ENCODE results near the gene RNF39. TPM values are rescaled to one million over a fixed set of nuclear protein-coding genes. Genes with fewer than 3 reads are reported as not detected.

RNF39 gene
- total and polyA plus RNA-seq, 2 donors (not counting 3 experiments of a cell fraction or from before 2014, with no cell fraction given): not detected

DNA sequence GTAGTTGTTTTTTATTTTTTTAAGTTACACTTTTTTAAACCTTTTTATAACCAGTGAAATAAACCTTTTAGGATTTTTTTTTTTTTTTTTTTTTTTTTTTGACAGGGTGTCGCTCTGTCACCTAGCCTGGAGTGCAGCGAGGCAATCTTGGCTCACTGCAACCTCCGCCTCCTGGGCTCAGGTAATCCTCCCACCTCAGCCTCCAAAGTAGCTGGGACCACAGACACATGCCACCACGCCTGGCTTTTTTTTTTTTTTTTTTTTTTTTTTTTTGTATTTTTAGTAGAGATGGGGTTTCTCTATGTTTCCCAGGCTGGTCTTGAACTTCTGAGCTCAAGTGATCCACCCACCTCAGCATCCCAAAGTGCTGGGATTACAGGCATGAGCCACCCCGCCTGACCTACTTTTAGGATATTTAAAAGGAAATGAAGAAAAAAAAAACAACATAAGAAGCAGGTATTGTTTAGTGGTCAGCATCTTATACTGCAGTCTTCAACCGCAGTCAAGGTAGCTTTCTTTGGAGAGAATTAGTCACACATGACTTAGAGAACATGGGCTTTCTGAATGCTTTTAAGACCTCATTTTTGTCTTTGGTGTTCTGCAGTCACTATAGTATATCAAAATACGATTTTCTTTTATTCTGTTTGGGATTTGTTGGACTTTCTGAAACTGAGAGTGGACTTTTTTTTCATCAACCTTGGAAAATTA is 12.9 kb downstream of the RNF39 start:
- H3K27ac ChIP-seq (ENCODE audit: insufficient read depth, low read depth, low read length): no peak overlapping the region
- no peaks in the 10 kb centered on the region for H3K9me3 ChIP-seq (replicated peaks; ENCODE audit: control insufficient read depth, insufficient read depth, low read length)
- no TSS peak for BruUV-seq (replicated peaks)
- H2AFZ ChIP-seq (ENCODE audit: low read depth, low read length): no peak overlapping the region
- H3K79me2 ChIP-seq (ENCODE audit: control insufficient read depth, insufficient read depth, low read length): peaks cover 19% of the 10 kb centered on the region
- ChIA-PET CTCF (no interaction called here), POLR2A (no interaction called here)
- intact Hi-C loops (cut with micrococcal nuclease): no loop called here
- dilution Hi-C loops (cut with MboI; ENCODE audit: extremely low pct_ligation_motif_present, low sequenced_read_pairs): no loop called here
- DNase-seq (ENCODE audit: low read depth, low spot score) (no peak), FAIRE-seq (no peak)
- no peak overlapping the region for H3K9ac ChIP-seq (replicated peaks; ENCODE audit: extremely low read depth, insufficient read depth, low read length)
- peaks cover 26% of the 10 kb centered on the region for H3K4me1 ChIP-seq (ENCODE audit: control insufficient read depth, extremely low read depth, insufficient read depth, low read length)
- no peaks in the 10 kb centered on the region for H3K27me3 ChIP-seq (ENCODE audit: control insufficient read depth in 2 of 2, insufficient read depth in 2 of 2, low read length in 2 of 2)
- no peaks in the 10 kb centered on the region for H3K9me1 ChIP-seq (replicated peaks; ENCODE audit: control insufficient read depth, extremely low read depth, insufficient read depth, low read length)
- no peaks in the 10 kb centered on the region for H4K20me1 ChIP-seq (replicated peaks; ENCODE audit: control insufficient read depth, extremely low read depth, insufficient read depth, low read length)
- H3K36me3 ChIP-seq (ENCODE audit: control insufficient read depth in 2 of 2, extremely low read depth in 1 of 2, insufficient read depth in 2 of 2, low read length in 2 of 2): no peaks in the 10 kb centered on the region
- peak overlapping the region; percentile 82 for H3K4me2 ChIP-seq (ENCODE audit: insufficient read depth, low read length)
- TF ChIP-seq EZH2 (IDR thresholded peaks at IDR 0.05; ENCODE audit: borderline replicate concordance, low read depth, low read length, severe bottlenecking): no peak
- no peak for TF ChIP-seq CTCF (IDR thresholded peaks at IDR 0.05; ENCODE audit: extremely low read depth in 1 of 2, insufficient read depth in 1 of 2, low read depth in 1 of 2, low read length in 2 of 2)
- TF ChIP-seq JUN (IDR thresholded peaks at IDR 0.05; ENCODE audit: borderline replicate concordance, insufficient read depth, insufficient read length, low read depth): no peak
- no peak for TF ChIP-seq POLR2AphosphoS5 (IDR thresholded peaks at IDR 0.05; ENCODE audit: insufficient read depth, low read depth, low read length)
- no peak for TF ChIP-seq FOS (IDR thresholded peaks at IDR 0.05; ENCODE audit: borderline replicate concordance, insufficient read depth, low read length)
- TF ChIP-seq POLR2A (IDR thresholded peaks at IDR 0.05; ENCODE audit: low read depth, low read length): no peak
- no peak for TF ChIP-seq GATA2 (IDR thresholded peaks at IDR 0.05; ENCODE audit: insufficient read depth, insufficient read length, low read depth, low read length)
- TF ChIP-seq, protein P1, sequence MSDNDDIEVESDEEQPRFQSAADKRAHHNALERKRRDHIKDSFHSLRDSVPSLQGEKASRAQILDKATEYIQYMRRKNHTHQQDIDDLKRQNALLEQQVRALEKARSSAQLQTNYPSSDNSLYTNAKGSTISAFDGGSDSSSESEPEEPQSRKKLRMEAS (IDR thresholded peaks at IDR 0.05; ENCODE audit: insufficient read depth, insufficient read length): no peak
- TF ChIP-seq MYC (IDR thresholded peaks at IDR 0.05; ENCODE audit: low read depth, low read length): no peak
- no peak overlapping the region for H3K4me3 ChIP-seq (replicated peaks in 1 of 3; ENCODE audit: insufficient read depth in 1 of 3, low read depth in 1 of 3, low read length in 3 of 3)
